Vagina (tissue), 2 donors: ENCODE measurements around the gene USF2. TPM values are rescaled to one million over a fixed set of nuclear protein-coding genes. Genes with fewer than 3 reads are reported as not detected.

ENCODE experiments used
- DNase-seq, 2 donors: peaks; one replicate each; pipeline ENCODE4 v3.0.0-alpha.2; 2017; ENCODE audit errors: extremely low spot score in 2 of 2
- H3K27ac ChIP-seq: fragments of 200-600 bp; sonication (generic); one replicate; pipeline ENCODE4 v1.5.1; 2019
- H3K27me3 ChIP-seq: fragments of 200-600 bp; sonication (generic); one replicate; pipeline ENCODE4 v1.5.1; 2019
- H3K36me3 ChIP-seq, 2 donors: fragments of 200-600 bp; sonication (generic); one replicate each; pipeline ENCODE4 v1.5.1; 2017 to 2019
- H3K4me1 ChIP-seq: fragments of 200-600 bp; sonication (generic); one replicate; pipeline ENCODE4 v1.5.1; 2019
- H3K4me3 ChIP-seq, 2 donors: fragments of 200-600 bp; sonication (generic); 1 replicate in 1 of 2; 2 replicates in 1 of 2; pipeline ENCODE4 v1.5.1; 2016 to 2019
- H3K9me3 ChIP-seq: fragments of 200-600 bp; sonication (generic); one replicate; pipeline ENCODE4 v1.5.1; 2019
- POLR2A ChIP-seq, 2 donors: fragments of 450-650 bp; IDR thresholded peaks; one replicate each; pipeline ENCODE4 v1.6.1; 2017; ENCODE audit warnings: antibody characterized with exemption in 2 of 2, mild to moderate bottlenecking in 2 of 2, moderate library complexity in 2 of 2
- POLR2AphosphoS5 ChIP-seq, 2 donors: sonication (generic); formaldehyde crosslinking; IDR thresholded peaks; one replicate each; pipeline ENCODE4 v1.9.0; 2017; ENCODE audit warnings: antibody characterized with exemption in 2 of 2, mild to moderate bottlenecking in 2 of 2, low read depth in 1 of 2; ENCODE audit not compliant: insufficient read depth in 1 of 2
- intact Hi-C: fragments of 100-400 bp; cut with DNase I; formaldehyde crosslinking; loops from one replicate; pipeline ENCODE4 v1.15.1; 2023
- total RNA-seq: library from RNA; depleted of rRNA; stranded (reverse); fragments of >200 nt; gene quantifications from one replicate; pipeline ENCODE4 v1.2.3, GENCODE V29; 2016
- TF ChIP-seq, protein P1 (sequence below), 3 experiments: fragments of 450-650 bp in 2 of 3; fragments of 200-600 bp in 1 of 3; sonication (generic) in 1 of 3; IDR thresholded peaks; one replicate each; pipeline ENCODE4 v1.5.1; 2017 to 2019; ENCODE audit warnings: antibody characterized with exemption in 3 of 3, mild to moderate bottlenecking in 2 of 3, moderate library complexity in 2 of 3

Gene USF2
- total RNA-seq, 1 donor from 2014 or later, result 95.5 TPM

DNA sequence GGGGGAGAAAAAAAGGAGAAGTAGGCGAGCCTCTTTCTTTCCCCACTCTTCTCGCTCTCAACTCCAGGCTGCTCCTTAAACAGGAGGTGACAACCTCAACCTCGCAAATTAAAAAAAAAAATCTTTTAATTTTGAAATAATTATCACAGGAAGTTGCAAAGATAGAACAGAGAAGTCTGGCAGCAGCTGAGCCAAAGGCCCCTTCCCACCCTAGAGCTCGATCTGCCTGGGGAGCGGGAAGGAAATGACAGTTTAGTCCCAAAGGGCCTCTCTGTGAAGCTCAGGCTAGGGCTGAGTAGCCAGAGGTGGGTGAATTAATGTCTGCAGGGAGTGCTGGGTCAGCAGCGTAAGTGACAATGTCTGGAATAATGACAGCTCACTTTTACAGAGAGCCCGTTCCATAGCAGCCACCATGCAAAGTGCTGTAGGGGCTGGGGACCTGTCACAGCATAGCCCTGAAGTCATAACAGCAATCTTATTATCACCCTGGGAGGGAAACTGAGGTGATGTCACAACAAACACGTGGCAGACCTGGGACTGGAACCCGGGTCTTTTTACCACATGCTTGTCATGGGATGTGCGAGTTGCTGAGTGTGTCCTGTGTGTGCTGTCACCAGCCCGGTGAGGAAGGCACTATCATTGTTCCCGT lies 51.4 kb downstream of the USF2 start:
- intact Hi-C loops, result no loop called here
- TF ChIP-seq POLR2A (IDR thresholded peaks at IDR 0.05) (no peak), POLR2AphosphoS5 (IDR thresholded peaks at IDR 0.05; ENCODE audit: insufficient read depth in 1 of 2, low read depth in 1 of 2) (no peak)
- TF ChIP-seq, protein P1, sequence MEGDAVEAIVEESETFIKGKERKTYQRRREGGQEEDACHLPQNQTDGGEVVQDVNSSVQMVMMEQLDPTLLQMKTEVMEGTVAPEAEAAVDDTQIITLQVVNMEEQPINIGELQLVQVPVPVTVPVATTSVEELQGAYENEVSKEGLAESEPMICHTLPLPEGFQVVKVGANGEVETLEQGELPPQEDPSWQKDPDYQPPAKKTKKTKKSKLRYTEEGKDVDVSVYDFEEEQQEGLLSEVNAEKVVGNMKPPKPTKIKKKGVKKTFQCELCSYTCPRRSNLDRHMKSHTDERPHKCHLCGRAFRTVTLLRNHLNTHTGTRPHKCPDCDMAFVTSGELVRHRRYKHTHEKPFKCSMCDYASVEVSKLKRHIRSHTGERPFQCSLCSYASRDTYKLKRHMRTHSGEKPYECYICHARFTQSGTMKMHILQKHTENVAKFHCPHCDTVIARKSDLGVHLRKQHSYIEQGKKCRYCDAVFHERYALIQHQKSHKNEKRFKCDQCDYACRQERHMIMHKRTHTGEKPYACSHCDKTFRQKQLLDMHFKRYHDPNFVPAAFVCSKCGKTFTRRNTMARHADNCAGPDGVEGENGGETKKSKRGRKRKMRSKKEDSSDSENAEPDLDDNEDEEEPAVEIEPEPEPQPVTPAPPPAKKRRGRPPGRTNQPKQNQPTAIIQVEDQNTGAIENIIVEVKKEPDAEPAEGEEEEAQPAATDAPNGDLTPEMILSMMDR (IDR thresholded peaks at IDR 0.05), result no peak
- no peaks in the 10 kb centered on the region for H3K27me3 ChIP-seq

DNA sequence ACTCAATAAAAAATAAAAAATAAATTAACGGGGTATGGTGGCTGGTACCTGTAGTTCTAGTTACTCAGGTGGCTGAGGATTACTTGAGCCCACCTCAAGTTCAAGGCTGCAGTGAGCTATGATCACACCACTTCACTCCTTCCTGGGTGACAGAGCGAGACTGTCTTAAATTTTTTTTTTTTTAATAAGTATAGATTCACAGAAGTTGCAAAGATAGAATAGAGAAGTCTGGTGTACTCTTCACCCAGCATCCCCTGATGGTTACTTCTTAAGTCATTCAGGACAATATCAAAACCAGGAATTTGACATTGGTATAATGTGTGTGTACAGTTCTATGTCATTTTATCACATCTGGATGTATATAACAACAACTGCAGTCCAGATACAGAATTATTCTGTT lies 52.5 kb downstream of the USF2 start:
- peaks cover 19% of the 10 kb centered on the region for H3K4me1 ChIP-seq
- H3K27me3 ChIP-seq, result no peaks in the 10 kb centered on the region
- no peak for DNase-seq
- no peak overlapping the region for H3K27ac ChIP-seq
- H3K36me3 ChIP-seq, result no peaks in the 10 kb centered on the region
- TF ChIP-seq, protein P1 (IDR thresholded peaks at IDR 0.05), result no peak
- no peak for TF ChIP-seq POLR2AphosphoS5 (IDR thresholded peaks at IDR 0.05; ENCODE audit: insufficient read depth in 1 of 2, low read depth in 1 of 2)
- TF ChIP-seq POLR2A (IDR thresholded peaks at IDR 0.05), result no peak
- no peak overlapping the region for H3K4me3 ChIP-seq
- intact Hi-C loops, result no loop called here
- H3K9me3 ChIP-seq, result no peaks in the 10 kb centered on the region

More for the DNA sequence above, 51.4 kb downstream of the USF2 start:
- H3K4me1 ChIP-seq, result peaks cover 19% of the 10 kb centered on the region
- no peaks in the 10 kb centered on the region for H3K36me3 ChIP-seq
- DNase-seq, result no peak
- no peak overlapping the region for H3K27ac ChIP-seq
- no peak overlapping the region for H3K4me3 ChIP-seq
- no peaks in the 10 kb centered on the region for H3K9me3 ChIP-seq

DNA sequence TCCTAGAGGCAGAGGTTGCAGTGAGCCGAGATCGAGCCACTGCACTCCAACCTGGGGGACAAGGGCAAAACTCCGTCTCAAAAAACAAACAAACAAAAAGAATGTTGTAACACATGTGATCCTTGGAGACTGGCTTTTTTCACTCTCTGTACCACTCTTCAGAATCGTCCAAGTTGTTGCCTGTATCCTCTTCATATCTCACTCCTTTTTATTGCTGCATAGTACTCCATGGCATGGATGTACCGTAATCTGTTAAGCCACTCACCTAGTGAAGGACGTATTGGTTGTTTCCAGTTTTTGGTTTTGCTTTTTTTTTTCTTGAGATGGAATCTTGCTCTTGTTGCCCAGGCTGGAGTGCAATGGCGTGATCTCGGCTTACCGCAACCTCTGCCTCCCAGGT lies 53.3 kb downstream of the USF2 start:
- no peak for DNase-seq
- no peak overlapping the region for H3K27ac ChIP-seq
- H3K4me1 ChIP-seq, result peaks cover 19% of the 10 kb centered on the region
- H3K9me3 ChIP-seq, result no peaks in the 10 kb centered on the region
- TF ChIP-seq POLR2A (IDR thresholded peaks at IDR 0.05) (no peak), POLR2AphosphoS5 (IDR thresholded peaks at IDR 0.05; ENCODE audit: insufficient read depth in 1 of 2, low read depth in 1 of 2) (no peak)
- TF ChIP-seq, protein P1 (IDR thresholded peaks at IDR 0.05), result no peak
- no peak overlapping the region for H3K4me3 ChIP-seq
- intact Hi-C loops, result no loop called here
- no peaks in the 10 kb centered on the region for H3K36me3 ChIP-seq
- H3K27me3 ChIP-seq, result no peaks in the 10 kb centered on the region

DNA sequence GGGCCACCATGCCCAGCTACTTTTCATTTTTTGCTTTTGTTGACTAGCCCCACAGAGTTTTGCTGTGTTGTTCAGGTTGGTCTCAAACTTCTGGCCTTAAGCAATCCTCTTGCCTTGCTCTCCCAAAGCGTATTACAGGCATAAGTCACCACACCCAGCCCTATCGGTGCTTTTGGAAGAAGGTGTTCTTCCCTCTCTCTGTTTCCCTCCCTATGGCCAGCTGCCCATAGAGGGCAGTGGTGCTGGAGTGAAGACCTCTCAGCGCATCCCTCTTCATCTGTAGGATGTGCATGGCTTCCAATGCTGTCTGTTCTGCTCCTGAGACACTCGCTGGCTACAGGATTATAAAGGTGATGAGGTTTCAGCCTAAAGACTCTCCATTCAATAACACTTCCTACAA lies 58.9 kb downstream of the USF2 start:
- no peaks in the 10 kb centered on the region for H3K27me3 ChIP-seq
- TF ChIP-seq POLR2AphosphoS5 (IDR thresholded peaks at IDR 0.05; ENCODE audit: insufficient read depth in 1 of 2, low read depth in 1 of 2), result no peak
- TF ChIP-seq, protein P1 (IDR thresholded peaks at IDR 0.05), result no peak
- TF ChIP-seq POLR2A (IDR thresholded peaks at IDR 0.05), result no peak

DNA sequence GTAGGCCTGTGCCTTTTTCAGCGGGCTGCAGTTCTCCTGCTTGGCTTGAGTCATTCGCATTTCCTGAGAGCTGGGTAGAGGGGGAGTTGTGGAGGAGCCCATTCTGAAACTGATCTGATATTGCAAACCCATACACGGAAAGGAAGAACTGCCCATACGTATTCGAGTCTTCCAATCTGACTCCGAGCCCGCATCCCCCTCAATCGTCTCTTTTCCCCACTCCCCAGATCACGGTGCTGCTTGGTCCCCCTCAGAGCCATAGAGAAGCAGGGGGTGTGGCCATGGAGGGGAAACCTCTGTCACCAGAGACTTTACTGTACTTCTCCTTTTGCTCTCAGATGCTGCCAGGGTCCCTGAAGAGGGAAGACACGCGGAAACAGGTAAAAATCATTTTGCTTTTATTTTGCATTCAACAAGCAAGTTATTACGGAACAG lies 60.1 kb downstream of the USF2 start, which contains the start of gene CD22:
Gene CD22, plus strand, starts transcription at position 337 of the 435 bp plus-strand sequence. CDS start 2,854 bp downstream, outside the sequence.
- no peak for DNase-seq
- Histone ChIP-seq H3K27ac (no peak within 1 kb of the TSS), H3K4me3 (no peak within 1 kb of the TSS), H3K27me3 (no peaks in the 10 kb centered on the region), H3K36me3 (no peaks in the 10 kb centered on the region), H3K4me1 (no peaks in the 10 kb centered on the region), H3K9me3 (no peaks in the 10 kb centered on the region)
- intact Hi-C loops, result no loop called here
- no peak for TF ChIP-seq POLR2A (IDR thresholded peaks at IDR 0.05)
- no peak for TF ChIP-seq POLR2AphosphoS5 (IDR thresholded peaks at IDR 0.05; ENCODE audit: insufficient read depth in 1 of 2, low read depth in 1 of 2)
- TF ChIP-seq, protein P1 (IDR thresholded peaks at IDR 0.05), result no peak

More for the DNA sequence above, 58.9 kb downstream of the USF2 start:
- DNase-seq, result no peak
- no peak overlapping the region for H3K27ac ChIP-seq
- intact Hi-C loops, result no loop called here
- no peak overlapping the region for H3K4me3 ChIP-seq
- H3K4me1 ChIP-seq, result no peaks in the 10 kb centered on the region
- H3K36me3 ChIP-seq, result no peaks in the 10 kb centered on the region
- H3K9me3 ChIP-seq, result no peaks in the 10 kb centered on the region
